Esophagus muscularis mucosa (tissue), 3 donors: ENCODE results near the gene IQCK.

ENCODE experiments used
- CTCF ChIP-seq, 3 experiments: fragments of 200-600 bp in 2 of 3; fragments of 450-650 bp in 1 of 3; sonication (generic) in 2 of 3; IDR thresholded peaks; one replicate each; pipeline ENCODE4 v1.5.1; 2017 to 2019; ENCODE audit warnings: antibody characterized with exemption in 3 of 3, mild to moderate bottlenecking in 2 of 3, moderate library complexity in 1 of 3
- POLR2A ChIP-seq: fragments of 450-650 bp; IDR thresholded peaks from one replicate; pipeline ENCODE4 v1.6.1; 2017; ENCODE audit warnings: antibody characterized with exemption, moderate library complexity, mild to moderate bottlenecking, low read depth
- POLR2AphosphoS5 ChIP-seq, 2 donors: sonication (generic); formaldehyde crosslinking; IDR thresholded peaks; one replicate each; pipeline ENCODE4 v1.6.1; 2017; ENCODE audit warnings: antibody characterized with exemption in 2 of 2

DNA sequence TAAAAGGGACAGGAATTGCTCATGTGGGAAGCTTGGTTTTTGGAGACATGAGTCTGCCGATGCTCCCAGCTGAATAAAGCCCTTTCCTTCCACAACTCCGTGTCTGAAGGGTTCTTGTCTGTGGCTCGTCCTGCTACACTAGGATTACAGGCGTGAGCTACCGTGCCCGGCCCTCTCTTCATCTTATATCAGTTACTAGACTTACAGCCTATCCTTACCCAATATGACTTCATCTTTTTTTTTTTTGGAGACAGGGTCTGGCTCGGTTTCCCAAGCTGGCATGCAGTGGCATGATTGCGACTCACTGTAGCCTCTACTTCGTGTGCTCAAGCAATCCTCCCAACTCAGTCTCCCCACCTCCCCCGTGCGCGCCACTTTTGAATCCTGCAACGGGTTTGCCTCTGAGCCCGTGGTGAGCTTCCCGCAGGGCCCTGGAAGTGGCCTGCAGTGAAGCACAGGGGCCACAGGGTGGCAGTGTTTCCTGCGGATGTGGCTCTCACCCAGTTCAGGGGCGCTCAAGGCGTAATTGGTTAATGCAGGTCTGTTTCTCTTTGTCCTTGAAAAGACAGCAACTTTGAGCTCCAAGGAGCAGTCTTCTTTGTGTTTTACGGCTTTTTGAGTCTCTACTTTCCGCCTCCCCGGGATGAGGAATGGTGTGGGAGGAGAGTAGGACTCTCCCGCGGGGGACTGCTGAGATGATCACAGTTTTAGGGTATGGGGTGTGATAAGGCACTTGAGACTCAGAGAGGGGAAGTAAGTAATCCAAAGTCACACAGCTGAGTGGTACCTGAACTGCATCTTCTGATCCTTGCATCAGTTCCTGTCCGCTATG is 189.3 kb downstream of the IQCK start:
- peak; percentile 82 to 96 (median 88) for TF ChIP-seq CTCF (IDR thresholded peaks at IDR 0.05)
- no peak for TF ChIP-seq POLR2A
- TF ChIP-seq POLR2AphosphoS5 (IDR thresholded peaks at IDR 0.05) = no peak
